ENCODE results near the gene SLCO1C1. TPM values are rescaled to one million over a fixed set of nuclear protein-coding genes. Genes with fewer than 3 reads are reported as not detected.

Gene SLCO1C1
- total and polyA plus RNA-seq, 12 donors = 0.11 to 1.8 (median 0.35) TPM; not detected in 5

DNA sequence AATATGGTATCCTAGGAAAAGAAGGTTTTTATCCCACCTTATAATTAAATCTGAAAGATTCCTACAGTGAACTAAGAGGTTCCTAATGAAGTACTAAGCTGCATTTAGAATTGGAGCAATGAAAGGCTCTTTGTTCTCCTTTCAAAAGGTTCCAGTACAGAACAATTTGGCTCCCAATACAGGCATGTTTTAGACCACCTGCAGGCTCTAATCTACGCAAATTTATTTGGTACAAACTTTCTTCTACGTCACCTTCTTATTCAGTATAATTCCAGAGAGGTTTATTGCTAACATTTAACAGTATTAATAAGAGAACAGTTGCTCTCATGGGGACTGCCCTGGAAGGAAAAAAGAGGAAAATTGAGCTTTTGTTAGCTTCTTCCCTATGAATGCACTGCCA is 37.6 kb upstream of the SLCO1C1 start:
- Histone ChIP-seq H3K4me3 (no peak overlapping the region), H3K36me3 (replicated peaks in 1 of 2) (no peaks in the 10 kb centered on the region), H3K27ac (no peak overlapping the region), H3K27me3 (no peaks in the 10 kb centered on the region), H3K9me3 (replicated peaks in 1 of 3) (no peaks in the 10 kb centered on the region), H3K4me1 (replicated peaks in 1 of 2) (no peaks in the 10 kb centered on the region)
- DNase-seq = no peak
- intact Hi-C loops (cut with DNase I) = no loop called here
- TF ChIP-seq, protein P1, sequence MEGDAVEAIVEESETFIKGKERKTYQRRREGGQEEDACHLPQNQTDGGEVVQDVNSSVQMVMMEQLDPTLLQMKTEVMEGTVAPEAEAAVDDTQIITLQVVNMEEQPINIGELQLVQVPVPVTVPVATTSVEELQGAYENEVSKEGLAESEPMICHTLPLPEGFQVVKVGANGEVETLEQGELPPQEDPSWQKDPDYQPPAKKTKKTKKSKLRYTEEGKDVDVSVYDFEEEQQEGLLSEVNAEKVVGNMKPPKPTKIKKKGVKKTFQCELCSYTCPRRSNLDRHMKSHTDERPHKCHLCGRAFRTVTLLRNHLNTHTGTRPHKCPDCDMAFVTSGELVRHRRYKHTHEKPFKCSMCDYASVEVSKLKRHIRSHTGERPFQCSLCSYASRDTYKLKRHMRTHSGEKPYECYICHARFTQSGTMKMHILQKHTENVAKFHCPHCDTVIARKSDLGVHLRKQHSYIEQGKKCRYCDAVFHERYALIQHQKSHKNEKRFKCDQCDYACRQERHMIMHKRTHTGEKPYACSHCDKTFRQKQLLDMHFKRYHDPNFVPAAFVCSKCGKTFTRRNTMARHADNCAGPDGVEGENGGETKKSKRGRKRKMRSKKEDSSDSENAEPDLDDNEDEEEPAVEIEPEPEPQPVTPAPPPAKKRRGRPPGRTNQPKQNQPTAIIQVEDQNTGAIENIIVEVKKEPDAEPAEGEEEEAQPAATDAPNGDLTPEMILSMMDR (IDR thresholded peaks at IDR 0.05) = no peak
- TF ChIP-seq POLR2A (IDR thresholded peaks at IDR 0.05) = no peak
- WGBS, 4 donors = 70 to 81% (median 73%) methylated on average over 2 of the region's 2 CpGs

DNA sequence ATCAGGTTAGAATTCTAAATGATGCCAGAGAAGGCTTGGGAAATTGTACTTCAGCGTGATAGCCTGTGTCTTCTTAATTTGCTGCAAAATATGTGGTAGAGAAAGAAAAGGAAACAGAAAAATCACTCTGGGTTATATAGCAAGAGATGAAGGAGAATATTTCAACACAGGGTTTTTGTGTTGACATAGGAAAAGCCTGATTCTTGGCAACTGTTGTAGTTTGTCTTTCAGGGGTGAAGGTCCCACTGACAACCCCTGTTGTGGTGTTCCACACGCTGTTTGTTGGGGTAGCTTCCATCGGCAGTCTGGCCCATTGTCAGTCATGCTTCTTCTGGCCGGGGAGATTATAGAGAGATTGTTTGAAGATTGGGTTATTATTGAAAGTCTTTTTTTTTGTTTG is 13.8 kb upstream of the SLCO1C1 start:
- no peak for TF ChIP-seq POLR2A (IDR thresholded peaks at IDR 0.05)
- TF ChIP-seq, protein P1 (IDR thresholded peaks at IDR 0.05) = no peak
- Histone ChIP-seq H3K36me3 (replicated peaks in 1 of 2) (no peaks in the 10 kb centered on the region), H3K27ac (no peak overlapping the region), H3K27me3 (no peaks in the 10 kb centered on the region), H3K4me3 (no peak overlapping the region), H3K9me3 (replicated peaks in 1 of 3) (no peaks in the 10 kb centered on the region), H3K4me1 (replicated peaks in 1 of 2) (no peaks in the 10 kb centered on the region)
- DNase-seq = no peak
- intact Hi-C loops (cut with DNase I) = no loop called here
- WGBS, 4 donors = 64 to 77% (median 71%) methylated on average over 4 of the region's 4 CpGs

DNA sequence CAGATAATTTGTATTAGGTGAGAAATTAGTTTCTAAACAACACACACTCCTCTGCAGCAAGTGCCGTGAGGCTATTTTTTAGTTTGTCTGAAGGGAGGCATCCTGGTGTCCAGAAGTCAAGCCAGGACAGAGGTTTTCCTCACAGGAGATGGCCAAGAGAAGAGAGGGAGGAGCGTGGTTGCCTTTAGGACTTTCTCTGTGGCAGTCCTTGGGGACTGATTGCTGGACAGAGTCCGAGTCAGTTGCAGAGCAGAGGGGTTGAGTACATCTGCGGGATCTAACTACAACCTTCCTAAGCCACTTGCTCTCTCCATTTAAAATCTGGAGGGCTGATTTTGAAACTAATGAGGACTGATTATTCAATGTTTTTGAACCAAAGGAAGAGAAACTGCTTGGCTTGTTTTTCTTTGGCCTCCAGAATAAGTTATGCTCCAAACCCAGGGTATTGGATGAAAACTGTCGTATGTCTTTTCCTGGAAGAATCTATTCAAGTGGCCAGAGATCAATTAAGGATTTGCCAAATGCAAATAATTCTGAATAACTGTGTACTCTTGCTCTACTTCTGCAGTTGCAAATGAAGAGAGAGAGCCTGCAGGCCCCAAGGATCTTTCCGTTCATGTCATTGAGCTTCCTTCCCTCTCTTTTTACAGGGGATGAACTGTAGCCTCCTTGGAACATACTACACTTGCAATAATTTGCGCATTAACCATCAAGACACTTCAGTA is 1.2 kb downstream of the SLCO1C1 start:
- Histone ChIP-seq H3K36me3 (replicated peaks in 1 of 2) (no peaks in the 10 kb centered on the region), H3K4me1 (replicated peaks in 1 of 2) (no peaks in the 10 kb centered on the region), H3K9me3 (replicated peaks in 1 of 3) (no peaks in the 10 kb centered on the region), H3K27me3 (no peaks in the 10 kb centered on the region), H3K4me3 (no peak overlapping the region), H3K27ac (no peak overlapping the region)
- DNase-seq = peak in 2 of 7 donors; percentile 13 to 14
- intact Hi-C loops (cut with DNase I) = no loop called here
- 63 to 65% (median 64%) methylated on average over 6 to 7 of the region's 7 CpGs for WGBS, 4 donors
- TF ChIP-seq, protein P1 (IDR thresholded peaks at IDR 0.05) = no peak
- TF ChIP-seq POLR2A (IDR thresholded peaks at IDR 0.05) = no peak

GRCh38 chr12:20701106-20701505 is 6.0 kb downstream of the SLCO1C1 start:
- Histone ChIP-seq H3K27ac (no peak overlapping the region), H3K36me3 (replicated peaks in 1 of 2) (no peaks in the 10 kb centered on the region), H3K27me3 (no peaks in the 10 kb centered on the region), H3K4me3 (no peak overlapping the region), H3K4me1 (replicated peaks in 1 of 2) (no peaks in the 10 kb centered on the region), H3K9me3 (replicated peaks in 1 of 3) (no peaks in the 10 kb centered on the region)
- 68 to 81% (median 70%) methylated on average over 1 of the region's 1 CpG for WGBS, 4 donors
- intact Hi-C loops (cut with DNase I) = no loop called here
- no peak for TF ChIP-seq POLR2A (IDR thresholded peaks at IDR 0.05)
- TF ChIP-seq, protein P1 (IDR thresholded peaks at IDR 0.05) = no peak
- DNase-seq = no peak

All from adrenal gland (tissue), 12 donors.